Middle frontal gyrus (tissue), 1 donor: ENCODE data around the gene CAMK1D.

Source experiments
- DNase-seq: peaks from one replicate; pipeline ENCODE4 v3.0.0-alpha.2; 2015; ENCODE audit warnings: low spot score; ENCODE audit errors: extremely low spot score

Gene CAMK1D

GRCh38 chr10:12644380-12645144 is 295.2 kb downstream of the CAMK1D start:
- DNase-seq = no peak

- no peak for DNase-seq
Measured at GRCh38 chr10:12645449-12645848, 296.1 kb downstream of the CAMK1D start.

GRCh38 chr10:12649012-12649584 is 299.8 kb downstream of the CAMK1D start:
- no peak for DNase-seq

GRCh38 chr10:12650122-12650521 is 300.8 kb downstream of the CAMK1D start:
- DNase-seq = no peak

GRCh38 chr10:12650538-12651298 is 301.4 kb downstream of the CAMK1D start:
- DNase-seq = no peak

GRCh38 chr10:12655940-12656339 is 306.6 kb downstream of the CAMK1D start:
- no peak for DNase-seq

GRCh38 chr10:12656518-12657142 is 307.3 kb downstream of the CAMK1D start:
- DNase-seq = no peak

- no peak for DNase-seq
Measured at GRCh38 chr10:12657489-12657888, 308.1 kb downstream of the CAMK1D start.

GRCh38 chr10:12658526-12658925 is 309.2 kb downstream of the CAMK1D start:
- DNase-seq = no peak

- DNase-seq = no peak
Measured at GRCh38 chr10:12659706-12660105, 310.4 kb downstream of the CAMK1D start.

GRCh38 chr10:12660812-12661211 is 311.5 kb downstream of the CAMK1D start:
- no peak for DNase-seq

GRCh38 chr10:12661671-12662070 is 312.3 kb downstream of the CAMK1D start:
- no peak for DNase-seq

GRCh38 chr10:12663863-12664262 is 314.5 kb downstream of the CAMK1D start:
- no peak for DNase-seq

GRCh38 chr10:12665501-12665900 is 316.2 kb downstream of the CAMK1D start:
- no peak for DNase-seq

GRCh38 chr10:12667052-12667451 is 317.7 kb downstream of the CAMK1D start:
- DNase-seq = no peak

GRCh38 chr10:12668634-12669033 is 319.3 kb downstream of the CAMK1D start:
- DNase-seq = no peak

- DNase-seq = no peak
Measured at GRCh38 chr10:12670004-12670403, 320.7 kb downstream of the CAMK1D start.

- DNase-seq = no peak
Measured at GRCh38 chr10:12675186-12675585, 325.8 kb downstream of the CAMK1D start.

GRCh38 chr10:12679636-12680035 is 330.3 kb downstream of the CAMK1D start:
- DNase-seq = no peak

- DNase-seq = no peak
Measured at GRCh38 chr10:12681252-12681651, 331.9 kb downstream of the CAMK1D start.

GRCh38 chr10:12684784-12685183 is 335.4 kb downstream of the CAMK1D start:
- DNase-seq = no peak
